GM19372 (cell line): Measurements from ENCODE around the gene TEX38.
"Not testable (repeated sequence)": the region's sequence is repeated elsewhere in the genome, so short reads cannot be mapped to it uniquely, and the experiment has no call there.

Source experiments
- ATAC-seq: cut with Tn5 transposase; IDR thresholded peaks from one replicate; pipeline ENCODE4 v1.9.1; 2021; ENCODE audit warnings: mild to moderate bottlenecking, low read depth, moderate library complexity; ENCODE audit not compliant: unreplicated experiment

TEX38 gene

GRCh38 chr1:46671554-46671953 is at the start of gene TEX38:
TEX38 (plus strand) TSS chr1:46671854; CDS start chr1:46671935, 81 bp downstream.
- no peak for ATAC-seq

GRCh38 chr1:46621930-46622329 is 49.7 kb upstream of the TEX38 start:
- no peak for ATAC-seq

- no peak for ATAC-seq
Measured at GRCh38 chr1:46622344-46622743, 49.3 kb upstream of the TEX38 start.

- ATAC-seq: no peak
Measured at GRCh38 chr1:46623743-46624644, 47.7 kb upstream of the TEX38 start.

GRCh38 chr1:46630719-46631118 is 40.9 kb upstream of the TEX38 start:
- no peak for ATAC-seq

GRCh38 chr1:46635205-46635604 is 36.4 kb upstream of the TEX38 start:
- no peak for ATAC-seq

GRCh38 chr1:46637444-46638083 is 34.1 kb upstream of the TEX38 start:
- ATAC-seq: no peak

- ATAC-seq: no peak
Measured at GRCh38 chr1:46638921-46639320, 32.7 kb upstream of the TEX38 start.

- ATAC-seq: no peak
Measured at GRCh38 chr1:46639547-46639946, 32.1 kb upstream of the TEX38 start.

- no peak for ATAC-seq
Measured at GRCh38 chr1:46642115-46642680, 29.5 kb upstream of the TEX38 start.

- no peak for ATAC-seq
Measured at GRCh38 chr1:46643368-46643775, 28.3 kb upstream of the TEX38 start.

- ATAC-seq: no peak
Measured at GRCh38 chr1:46645815-46646214, 25.8 kb upstream of the TEX38 start.

GRCh38 chr1:46646331-46646730 is 25.3 kb upstream of the TEX38 start:
- ATAC-seq: no peak

- ATAC-seq: no peak
Measured at GRCh38 chr1:46646844-46647243, 24.8 kb upstream of the TEX38 start.

GRCh38 chr1:46647611-46648010 is 24.0 kb upstream of the TEX38 start:
- ATAC-seq: no peak

- no peak for ATAC-seq
Measured at GRCh38 chr1:46649764-46650163, 21.9 kb upstream of the TEX38 start.

- no peak for ATAC-seq
Measured at GRCh38 chr1:46650491-46650890, 21.2 kb upstream of the TEX38 start.

- not testable (repeated sequence) for ATAC-seq
Measured at GRCh38 chr1:46651152-46651551, 20.5 kb upstream of the TEX38 start.

- ATAC-seq: no peak
Measured at GRCh38 chr1:46652321-46653100, 19.1 kb upstream of the TEX38 start.

- no peak for ATAC-seq
Measured at GRCh38 chr1:46653405-46653958, 18.2 kb upstream of the TEX38 start.
